AG10803 (cell line): Measurements from ENCODE around the gene CNBP.

Experiments used
- DNase-seq: peaks from one replicate; pipeline ENCODE4 v3.0.0; 2010; ENCODE audit warnings: low read depth
- H3K4me3 ChIP-seq: 2 replicates; pipeline ENCODE4 v1.5.1; 2011; ENCODE audit warnings: mild to moderate bottlenecking, low read length, control low read depth
- CTCF ChIP-seq: conservative IDR thresholded peaks from 2 replicates; pipeline ENCODE4 v1.5.1; 2011; ENCODE audit warnings: mild to moderate bottlenecking, low read length, control low read depth, inconsistent platforms

The CNBP gene

GRCh38 chr3:129123314-129124060 is 60.2 kb downstream of the CNBP start:
- DNase-seq: peak; percentile 67
- no peak for TF ChIP-seq CTCF
- H3K4me3 ChIP-seq: no peak overlapping the region

GRCh38 chr3:129122412-129123011 is 61.2 kb downstream of the CNBP start:
- no peak overlapping the region for H3K4me3 ChIP-seq
- TF ChIP-seq CTCF: no peak
- DNase-seq: peak; percentile 17

GRCh38 chr3:129121792-129122411 is 61.8 kb downstream of the CNBP start, which contains the start of gene RAB43:
RAB43 (minus strand) TSS chr3:129121804; CDS start chr3:129121489, 315 bp downstream.
- peak within 1 kb of the TSS; percentile 87 for H3K4me3 ChIP-seq
- peak; percentile 62 for DNase-seq
- TF ChIP-seq CTCF: no peak

- DNase-seq: no peak
- H3K4me3 ChIP-seq: peak overlapping the region; percentile 87
- TF ChIP-seq CTCF: no peak
These were observed 62.5 kb downstream of the CNBP start for GRCh38 chr3:129121016-129121791.

- peak; percentile 89 for DNase-seq
- TF ChIP-seq CTCF: peak; percentile 50
- H3K4me3 ChIP-seq: peak overlapping the region; percentile 87
These were observed 63.3 kb downstream of the CNBP start for GRCh38 chr3:129120254-129121004.

GRCh38 chr3:129119365-129120100 is 64.2 kb downstream of the CNBP start:
- TF ChIP-seq CTCF: no peak
- no peak for DNase-seq
- H3K4me3 ChIP-seq: peak overlapping the region; percentile 87
